ENCODE data around the gene AADAT. TPM values are rescaled to one million over a fixed set of nuclear protein-coding genes. Genes with fewer than 3 reads are reported as not detected.

AADAT gene
- 56.7 and 62.1 TPM in 2 replicates for polyA plus RNA-seq (2013)

DNA sequence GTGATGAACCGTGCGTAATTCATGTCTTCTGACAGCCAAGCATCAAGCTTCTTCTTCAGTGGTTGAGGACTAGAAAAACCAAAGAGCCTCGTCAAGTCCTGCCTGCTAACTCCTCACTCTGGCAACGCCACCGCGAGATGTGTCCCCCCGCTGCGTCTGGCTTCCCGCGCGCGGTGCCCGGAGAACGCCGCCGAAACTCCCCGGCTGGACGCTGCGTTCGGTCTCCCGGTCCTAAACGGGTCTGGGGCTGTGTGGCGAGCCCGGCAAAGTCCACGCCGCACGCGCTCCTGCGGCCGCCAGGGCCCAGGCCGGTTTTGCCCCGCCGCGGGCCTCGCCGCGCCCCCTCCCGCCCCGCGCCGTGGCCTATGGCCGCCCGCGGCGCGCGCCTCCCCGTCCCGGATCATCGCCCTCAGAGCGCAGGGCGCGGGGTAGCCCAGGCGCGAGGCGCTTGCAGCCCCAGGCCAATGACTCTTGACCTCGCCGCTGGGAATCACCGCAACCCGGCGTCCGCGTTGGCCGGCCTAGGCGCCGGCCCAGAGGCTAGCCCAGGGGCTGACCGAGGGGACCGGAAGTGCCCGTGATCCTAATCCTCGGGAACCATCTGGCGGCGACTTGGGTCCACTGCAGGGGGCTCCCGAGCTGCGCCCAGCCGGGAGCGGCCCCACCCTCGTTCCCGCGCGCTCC, at the start of gene AADAT:
TSS of gene AADAT (minus strand) at position 289 of the 684 bp plus-strand sequence. CDS start at position 23, 266 bp downstream.
- Histone ChIP-seq H3K4ac (ENCODE audit: low read depth, low read length) (peak within 1 kb of the TSS; percentile 6), H3K18ac (ENCODE audit: low read length) (peak within 1 kb of the TSS; percentile 91), H2BK12ac (ENCODE audit: low read length) (no peak within 1 kb of the TSS), H2BK120ac (ENCODE audit: insufficient read depth, low read length, poor library complexity) (peak within 1 kb of the TSS; percentile 67), H3K4me2 (ENCODE audit: low read length) (peak within 1 kb of the TSS; percentile 58), H3K27me3 (ENCODE audit: insufficient read depth, low read length) (no peaks in the 10 kb centered on the region), H3K79me2 (ENCODE audit: control insufficient read depth, insufficient read depth, low read length, poor library complexity) (peaks cover 6% of the 10 kb centered on the region), H3K36me3 (ENCODE audit: control insufficient read depth in 1 of 2, insufficient read depth in 2 of 2, low read length in 2 of 2) (peaks cover 2 to 4% of the 10 kb centered on the region in 2 experiments), H3K4me3 (ENCODE audit: low read depth, low read length) (peak within 1 kb of the TSS; percentile 83), H3K9ac (ENCODE audit: low read length) (peak within 1 kb of the TSS; percentile 69), H4K8ac (ENCODE audit: low read depth, low read length) (peak within 1 kb of the TSS; percentile 88), H3K79me1 (ENCODE audit: low read length) (peaks cover 17% of the 10 kb centered on the region), H3K27ac (ENCODE audit: low read depth, low read length) (peak within 1 kb of the TSS; percentile 46), H4K12ac (ENCODE audit: low read depth, low read length) (peak within 1 kb of the TSS; percentile 78), H3K4me1 (ENCODE audit: control insufficient read depth in 1 of 2, insufficient read depth in 2 of 2, low read length in 2 of 2) (peaks cover 0 to 9% of the 10 kb centered on the region in 2 experiments), H2AK5ac (ENCODE audit: low read length) (no peak within 1 kb of the TSS), H2AFZ (ENCODE audit: insufficient read depth, low read length, poor library complexity) (peak within 1 kb of the TSS; percentile 89), H4K91ac (ENCODE audit: low read depth, low read length) (peak within 1 kb of the TSS; percentile 90), H3K23ac (ENCODE audit: low read length) (no peak within 1 kb of the TSS), H2BK5ac (ENCODE audit: low read depth, low read length, poor library complexity) (peak within 1 kb of the TSS; percentile 77), H3K14ac (ENCODE audit: low read length) (peak within 1 kb of the TSS; percentile 88), H3K9me3 (ENCODE audit: insufficient read depth, low read depth, low read length) (no peaks in the 10 kb centered on the region)
- WGBS (ENCODE audit: extremely low coverage, insufficient coverage, insufficient read length): no CpG with 5 or more reads among the region's 80 CpGs
- peak; percentile 85 to 93 for DNase-seq

- H3K4me2 ChIP-seq (ENCODE audit: low read length): no peak overlapping the region
- H3K14ac ChIP-seq (ENCODE audit: low read length): no peak overlapping the region
- no peak overlapping the region for H2AK5ac ChIP-seq (ENCODE audit: low read length)
- H2BK120ac ChIP-seq (ENCODE audit: insufficient read depth, low read length, poor library complexity): no peak overlapping the region
- H3K4me1 ChIP-seq (ENCODE audit: control insufficient read depth in 1 of 2, insufficient read depth in 2 of 2, low read length in 2 of 2): no peaks in the 10 kb centered on the region
- peaks cover 6% of the 10 kb centered on the region for H3K9me3 ChIP-seq (ENCODE audit: insufficient read depth, low read depth, low read length)
- no CpG with 5 or more reads among the region's 15 CpGs for WGBS (ENCODE audit: extremely low coverage, insufficient coverage, insufficient read length)
- H3K36me3 ChIP-seq (ENCODE audit: control insufficient read depth in 1 of 2, insufficient read depth in 2 of 2, low read length in 2 of 2): no peaks in the 10 kb centered on the region
- H2AFZ ChIP-seq (ENCODE audit: insufficient read depth, low read length, poor library complexity): no peak overlapping the region
- H3K27me3 ChIP-seq (ENCODE audit: insufficient read depth, low read length): no peaks in the 10 kb centered on the region
- H4K8ac ChIP-seq (ENCODE audit: low read depth, low read length): no peak overlapping the region
- no peak overlapping the region for H3K18ac ChIP-seq (ENCODE audit: low read length)
- no peak overlapping the region for H2BK12ac ChIP-seq (ENCODE audit: low read length)
- H3K27ac ChIP-seq (ENCODE audit: low read depth, low read length): no peak overlapping the region
- H3K9ac ChIP-seq (ENCODE audit: low read length): no peak overlapping the region
- H3K4ac ChIP-seq (ENCODE audit: low read depth, low read length): no peak overlapping the region
- no peak overlapping the region for H4K91ac ChIP-seq (ENCODE audit: low read depth, low read length)
- H3K79me2 ChIP-seq (ENCODE audit: control insufficient read depth, insufficient read depth, low read length, poor library complexity): no peaks in the 10 kb centered on the region
- H2BK5ac ChIP-seq (ENCODE audit: low read depth, low read length, poor library complexity): no peak overlapping the region
- H3K4me3 ChIP-seq (ENCODE audit: low read depth, low read length): no peak overlapping the region
- no peaks in the 10 kb centered on the region for H3K79me1 ChIP-seq (ENCODE audit: low read length)
- no peak overlapping the region for H4K12ac ChIP-seq (ENCODE audit: low read depth, low read length)
- no peak overlapping the region for H3K23ac ChIP-seq (ENCODE audit: low read length)
- peak; percentile 83 to 95 for DNase-seq
Observed at GRCh38 chr4:170138580-170139194, 48.9 kb upstream of the AADAT start.

- WGBS (ENCODE audit: extremely low coverage, insufficient coverage, insufficient read length): no CpG with 5 or more reads among the region's 3 CpGs
- H3K4me1 ChIP-seq (ENCODE audit: control insufficient read depth in 1 of 2, insufficient read depth in 2 of 2, low read length in 2 of 2): no peaks in the 10 kb centered on the region
- peaks cover 8% of the 10 kb centered on the region for H3K9me3 ChIP-seq (ENCODE audit: insufficient read depth, low read depth, low read length)
Observed at GRCh38 chr4:170137927-170138326, 48.2 kb upstream of the AADAT start.

DNA sequence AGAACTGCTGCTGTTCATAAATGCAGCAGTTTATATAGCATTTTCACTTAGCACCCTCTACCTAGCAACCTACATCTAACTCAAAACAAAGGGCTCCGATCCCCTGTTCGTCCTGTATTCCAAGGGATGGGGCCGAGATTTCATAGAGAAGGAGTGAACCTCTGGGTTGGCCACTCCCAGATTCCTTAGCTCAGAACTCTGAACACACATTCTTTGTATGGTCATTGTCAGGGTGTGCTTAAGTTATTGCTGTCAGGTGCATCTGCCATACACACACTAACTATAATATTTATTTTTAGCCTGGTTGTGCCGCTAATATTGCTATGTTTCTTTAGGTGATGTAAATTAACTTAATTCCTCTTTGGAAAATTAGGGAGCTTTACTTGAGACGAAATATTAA, 47.7 kb upstream of the AADAT start:
- no peaks in the 10 kb centered on the region for H3K27me3 ChIP-seq (ENCODE audit: insufficient read depth, low read length)

More at GRCh38 chr4:170137927-170138326, 48.2 kb upstream of the AADAT start:
- Histone ChIP-seq H3K18ac (ENCODE audit: low read length) (no peak overlapping the region), H3K4ac (ENCODE audit: low read depth, low read length) (no peak overlapping the region), H3K79me1 (ENCODE audit: low read length) (no peaks in the 10 kb centered on the region), H3K4me2 (ENCODE audit: low read length) (no peak overlapping the region), H2BK12ac (ENCODE audit: low read length) (no peak overlapping the region), H3K4me3 (ENCODE audit: low read depth, low read length) (no peak overlapping the region), H4K12ac (ENCODE audit: low read depth, low read length) (no peak overlapping the region), H3K36me3 (ENCODE audit: control insufficient read depth in 1 of 2, insufficient read depth in 2 of 2, low read length in 2 of 2) (no peaks in the 10 kb centered on the region), H3K27ac (ENCODE audit: low read depth, low read length) (no peak overlapping the region), H4K8ac (ENCODE audit: low read depth, low read length) (no peak overlapping the region), H4K91ac (ENCODE audit: low read depth, low read length) (no peak overlapping the region), H2BK120ac (ENCODE audit: insufficient read depth, low read length, poor library complexity) (no peak overlapping the region), H2AK5ac (ENCODE audit: low read length) (no peak overlapping the region), H3K27me3 (ENCODE audit: insufficient read depth, low read length) (no peaks in the 10 kb centered on the region), H2AFZ (ENCODE audit: insufficient read depth, low read length, poor library complexity) (no peak overlapping the region), H3K14ac (ENCODE audit: low read length) (no peak overlapping the region), H3K9ac (ENCODE audit: low read length) (no peak overlapping the region), H2BK5ac (ENCODE audit: low read depth, low read length, poor library complexity) (no peak overlapping the region), H3K79me2 (ENCODE audit: control insufficient read depth, insufficient read depth, low read length, poor library complexity) (no peaks in the 10 kb centered on the region), H3K23ac (ENCODE audit: low read length) (no peak overlapping the region)
- no peak for DNase-seq

More for the DNA sequence above, 47.7 kb upstream of the AADAT start:
- Histone ChIP-seq H2BK120ac (ENCODE audit: insufficient read depth, low read length, poor library complexity) (no peak overlapping the region), H4K12ac (ENCODE audit: low read depth, low read length) (no peak overlapping the region), H3K4ac (ENCODE audit: low read depth, low read length) (no peak overlapping the region), H4K91ac (ENCODE audit: low read depth, low read length) (no peak overlapping the region), H3K36me3 (ENCODE audit: control insufficient read depth in 1 of 2, insufficient read depth in 2 of 2, low read length in 2 of 2) (no peaks in the 10 kb centered on the region), H3K79me2 (ENCODE audit: control insufficient read depth, insufficient read depth, low read length, poor library complexity) (no peaks in the 10 kb centered on the region), H3K4me3 (ENCODE audit: low read depth, low read length) (no peak overlapping the region), H3K14ac (ENCODE audit: low read length) (no peak overlapping the region), H2BK12ac (ENCODE audit: low read length) (no peak overlapping the region), H2AFZ (ENCODE audit: insufficient read depth, low read length, poor library complexity) (no peak overlapping the region), H2AK5ac (ENCODE audit: low read length) (no peak overlapping the region), H2BK5ac (ENCODE audit: low read depth, low read length, poor library complexity) (no peak overlapping the region), H3K79me1 (ENCODE audit: low read length) (no peaks in the 10 kb centered on the region), H4K8ac (ENCODE audit: low read depth, low read length) (no peak overlapping the region), H3K23ac (ENCODE audit: low read length) (no peak overlapping the region), H3K27ac (ENCODE audit: low read depth, low read length) (no peak overlapping the region), H3K4me1 (ENCODE audit: control insufficient read depth in 1 of 2, insufficient read depth in 2 of 2, low read length in 2 of 2) (no peaks in the 10 kb centered on the region), H3K9ac (ENCODE audit: low read length) (no peak overlapping the region), H3K9me3 (ENCODE audit: insufficient read depth, low read depth, low read length) (peaks cover 8% of the 10 kb centered on the region), H3K18ac (ENCODE audit: low read length) (no peak overlapping the region), H3K4me2 (ENCODE audit: low read length) (no peak overlapping the region)
- no CpG with 5 or more reads among the region's 5 CpGs for WGBS (ENCODE audit: extremely low coverage, insufficient coverage, insufficient read length)
- no peak for DNase-seq

All from trophoblast cell (in vitro differentiated cells and primary cell).